ENCODE data around the gene MTO1. TPM values are rescaled to one million over a fixed set of nuclear protein-coding genes. Genes with fewer than 3 reads are reported as not detected.

The MTO1 gene
- total RNA-seq, 2 donors from 2014 or later = 21.5 to 26.7 TPM

Other genes starting within 250 kb of the MTO1 start
- gene KHDC1L, start 236.2 kb upstream of the MTO1 start, total RNA-seq = not detected
- 1 to 10 TPM; 5.4 to 7.1 TPM for gene KHDC1, start 198.5 kb upstream of the MTO1 start, total RNA-seq
- gene DPPA5, start 107.5 kb upstream of the MTO1 start, total RNA-seq = not detected
- gene KHDC3L, start 99.1 kb upstream of the MTO1 start, total RNA-seq = not detected
- not detected for gene OOEP, start 91.8 kb upstream of the MTO1 start, total RNA-seq
- gene DDX43, start 66.9 kb upstream of the MTO1 start, total RNA-seq = not detected
- 1 to 10 TPM; 2.5 to 3.8 TPM for gene CGAS, start 9.4 kb upstream of the MTO1 start, total RNA-seq
- gene EEF1A1, start 59.3 kb downstream of the MTO1 start, total RNA-seq = over 10,000 TPM in 1 of 2 donors, 1,000 to 10,000 TPM in 1; 8,118 to 11,075 TPM
- gene SLC17A5, start 192.3 kb downstream of the MTO1 start, total RNA-seq = 1 to 10 TPM; 4.4 to 8.3 TPM
- gene CD109, start 234.5 kb downstream of the MTO1 start, total RNA-seq = 1 to 10 TPM; 2.0 TPM